SU-DHL-6 (cell line): ENCODE data around the gene RNF2.

Experiments
- EZH2phosphoT487 ChIP-seq: fragments of 200-600 bp; sonication (generic), shearing (Covaris generic); conservative IDR thresholded peaks from 2 replicates; pipeline ENCODE4 v1.6.1; 2018; ENCODE audit warnings: mild to moderate bottlenecking, antibody characterized with exemption, low read length, moderate library complexity, mixed read lengths
- TF ChIP-seq, protein P1 (sequence below): fragments of 200-600 bp; sonication (generic); IDR thresholded peaks from one replicate; pipeline ENCODE4 v1.5.1; 2017; ENCODE audit warnings: antibody characterized with exemption, mild to moderate bottlenecking, low read length, moderate library complexity; ENCODE audit not compliant: insufficient read depth, poor library complexity, severe bottlenecking

DNA sequence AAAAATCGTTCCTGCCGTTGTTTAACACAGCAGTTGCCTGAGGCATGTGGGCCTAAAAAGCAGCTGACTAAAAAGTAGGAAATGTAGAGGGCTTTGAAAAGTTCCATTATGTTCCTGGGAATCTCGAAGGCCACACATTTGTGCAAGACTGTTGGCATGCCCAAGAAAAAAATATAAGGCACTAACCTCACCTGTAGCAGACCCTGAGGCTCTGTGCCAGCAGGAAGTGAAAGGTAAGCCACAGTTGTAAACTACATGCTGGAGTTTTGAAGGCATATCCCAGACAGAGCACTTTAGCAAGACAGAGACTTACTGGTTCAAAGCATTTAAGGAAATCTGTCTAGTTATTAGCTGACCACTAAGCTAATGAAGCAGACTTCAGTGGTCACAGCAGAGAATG lies 58.7 kb downstream of the RNF2 start:
- TF ChIP-seq, protein P1, sequence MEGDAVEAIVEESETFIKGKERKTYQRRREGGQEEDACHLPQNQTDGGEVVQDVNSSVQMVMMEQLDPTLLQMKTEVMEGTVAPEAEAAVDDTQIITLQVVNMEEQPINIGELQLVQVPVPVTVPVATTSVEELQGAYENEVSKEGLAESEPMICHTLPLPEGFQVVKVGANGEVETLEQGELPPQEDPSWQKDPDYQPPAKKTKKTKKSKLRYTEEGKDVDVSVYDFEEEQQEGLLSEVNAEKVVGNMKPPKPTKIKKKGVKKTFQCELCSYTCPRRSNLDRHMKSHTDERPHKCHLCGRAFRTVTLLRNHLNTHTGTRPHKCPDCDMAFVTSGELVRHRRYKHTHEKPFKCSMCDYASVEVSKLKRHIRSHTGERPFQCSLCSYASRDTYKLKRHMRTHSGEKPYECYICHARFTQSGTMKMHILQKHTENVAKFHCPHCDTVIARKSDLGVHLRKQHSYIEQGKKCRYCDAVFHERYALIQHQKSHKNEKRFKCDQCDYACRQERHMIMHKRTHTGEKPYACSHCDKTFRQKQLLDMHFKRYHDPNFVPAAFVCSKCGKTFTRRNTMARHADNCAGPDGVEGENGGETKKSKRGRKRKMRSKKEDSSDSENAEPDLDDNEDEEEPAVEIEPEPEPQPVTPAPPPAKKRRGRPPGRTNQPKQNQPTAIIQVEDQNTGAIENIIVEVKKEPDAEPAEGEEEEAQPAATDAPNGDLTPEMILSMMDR, result no peak
- TF ChIP-seq EZH2phosphoT487, result no peak
